Activated T-cell treated with anti-CD3 and anti-CD28 coated beads for 1 hour (primary cell): ENCODE data around the gene TPK1.
"Not testable (repeated sequence)": the region's sequence is repeated elsewhere in the genome, so short reads cannot be mapped to it uniquely, and the experiment has no call there.

Source experiments
- DNase-seq: peaks from one replicate; pipeline ENCODE4 v3.0.0-alpha.2; 2020; ENCODE audit warnings: low read depth

TPK1 gene

GRCh38 chr7:144822223-144822622 lies 13.6 kb downstream of the TPK1 start:
- DNase-seq: no peak

- DNase-seq: no peak
Observed at GRCh38 chr7:144821067-144821466, 14.8 kb downstream of the TPK1 start.

GRCh38 chr7:144820552-144820951 lies 15.3 kb downstream of the TPK1 start:
- no peak for DNase-seq

GRCh38 chr7:144819566-144819965 lies 16.3 kb downstream of the TPK1 start:
- no peak for DNase-seq

DNA sequence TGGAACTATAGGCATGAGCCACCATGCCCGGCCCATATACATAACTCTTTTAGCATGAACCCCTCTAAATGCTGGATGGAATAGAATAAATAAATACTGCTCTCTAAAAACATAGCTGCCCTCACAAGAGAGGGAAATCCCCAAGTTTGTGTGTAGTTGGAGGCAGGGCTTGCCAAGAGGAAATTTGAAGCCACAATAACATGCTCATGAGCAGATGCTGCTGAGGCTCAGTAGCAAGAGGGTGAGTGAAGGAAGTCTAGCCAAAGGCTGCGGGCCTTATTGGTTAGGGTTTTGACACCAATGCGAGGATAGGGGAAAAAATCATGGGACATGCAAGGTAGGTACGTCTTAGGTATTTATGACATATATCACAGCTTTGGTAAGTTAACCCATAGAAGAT lies 17.3 kb downstream of the TPK1 start:
- DNase-seq: peak; percentile 30

GRCh38 chr7:144817001-144817400 lies 18.9 kb downstream of the TPK1 start:
- no peak for DNase-seq

DNA sequence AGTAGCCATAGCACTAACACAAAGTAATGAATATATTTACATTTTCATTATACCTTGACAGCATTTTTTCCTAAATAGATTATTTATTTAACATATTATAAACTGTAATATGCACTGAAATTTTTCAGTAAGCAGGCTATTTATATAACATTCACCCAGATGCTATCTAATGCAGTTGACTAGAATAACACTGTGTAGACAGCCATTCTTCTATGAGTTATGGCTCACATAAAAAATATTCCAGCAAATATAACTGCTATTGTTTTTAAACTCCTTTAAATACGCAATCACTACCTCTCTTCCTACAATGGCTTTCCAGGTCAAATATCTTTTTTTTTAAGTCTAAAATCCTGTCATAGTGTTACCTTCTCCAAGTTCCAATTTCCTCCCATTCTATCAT lies 21.6 kb downstream of the TPK1 start:
- no peak for DNase-seq

DNA sequence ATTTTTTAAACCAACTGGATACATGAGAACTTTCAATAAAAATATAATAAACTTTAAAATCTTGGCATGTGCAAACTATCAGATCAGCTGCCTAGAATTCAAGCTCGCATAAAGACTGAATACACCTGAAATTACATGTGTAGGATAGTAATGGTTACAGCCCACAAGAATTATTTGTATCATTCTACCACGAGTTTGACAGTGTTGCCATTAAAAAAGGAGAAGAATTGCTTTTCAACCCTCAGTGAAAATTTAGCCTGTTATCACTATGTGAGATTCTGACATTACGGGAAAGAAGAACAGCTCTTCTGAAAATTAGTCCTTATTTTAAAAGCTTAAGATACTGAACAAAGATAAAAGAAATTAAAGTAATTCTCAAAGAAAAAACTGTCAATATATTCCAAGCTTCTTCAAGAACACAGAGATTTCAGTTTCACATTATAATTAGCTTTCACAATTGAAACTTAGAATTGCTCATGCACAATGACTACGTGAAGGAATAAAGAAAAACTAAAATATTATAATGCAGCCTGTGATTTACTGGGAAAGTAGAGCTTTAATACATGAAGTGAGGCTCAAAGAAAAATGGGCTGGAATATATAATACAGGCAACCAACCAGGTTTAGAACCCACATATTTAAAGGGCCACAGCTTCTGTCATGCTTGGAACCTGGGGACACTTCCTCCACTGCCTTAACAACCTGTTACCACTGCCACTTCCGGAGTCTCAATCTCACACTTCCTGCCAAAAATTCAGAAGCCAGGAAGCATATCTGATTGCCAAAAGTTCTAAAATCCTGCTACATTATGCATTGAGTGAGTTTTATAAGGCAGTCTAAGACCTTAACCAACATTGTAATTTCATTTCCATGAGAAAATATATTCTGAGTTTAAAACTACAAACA lies 23.2 kb downstream of the TPK1 start:
- no peak for DNase-seq

DNA sequence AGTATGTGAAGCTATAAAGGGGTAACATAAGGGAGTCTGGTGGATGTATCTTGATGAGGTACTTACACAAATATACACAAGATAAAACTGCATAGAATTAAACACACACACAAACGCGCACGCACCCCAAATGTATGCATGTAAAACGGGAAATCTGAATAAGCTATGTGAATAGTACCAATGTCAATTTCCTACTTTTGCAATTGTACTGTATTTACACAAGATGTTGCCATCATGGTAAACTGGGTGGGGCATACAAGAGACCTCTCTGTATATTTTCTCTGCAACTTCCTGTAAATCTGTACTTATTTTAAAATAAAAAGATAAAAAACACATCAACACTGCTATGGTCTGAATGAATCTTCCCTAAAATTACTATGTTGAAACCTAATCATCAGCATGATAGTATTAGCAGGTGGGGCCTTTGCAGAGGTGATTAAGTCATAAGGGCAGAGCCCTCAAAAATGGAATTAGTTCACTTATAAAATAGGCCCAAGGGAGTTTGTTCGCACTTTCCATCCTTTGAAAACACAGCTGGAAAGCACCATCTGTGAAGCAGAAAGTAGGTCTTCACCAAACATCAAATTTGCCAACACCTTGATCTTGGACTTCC lies 30.1 kb downstream of the TPK1 start:
- DNase-seq: no peak

- DNase-seq: not testable (repeated sequence)
Observed at GRCh38 chr7:144800678-144801436, 35.0 kb downstream of the TPK1 start.

- no peak for DNase-seq
Observed at GRCh38 chr7:144796919-144797318, 38.9 kb downstream of the TPK1 start.

- DNase-seq: no peak
Observed at GRCh38 chr7:144792050-144792449, 43.8 kb downstream of the TPK1 start.

GRCh38 chr7:144791488-144791887 lies 44.4 kb downstream of the TPK1 start:
- no peak for DNase-seq

DNA sequence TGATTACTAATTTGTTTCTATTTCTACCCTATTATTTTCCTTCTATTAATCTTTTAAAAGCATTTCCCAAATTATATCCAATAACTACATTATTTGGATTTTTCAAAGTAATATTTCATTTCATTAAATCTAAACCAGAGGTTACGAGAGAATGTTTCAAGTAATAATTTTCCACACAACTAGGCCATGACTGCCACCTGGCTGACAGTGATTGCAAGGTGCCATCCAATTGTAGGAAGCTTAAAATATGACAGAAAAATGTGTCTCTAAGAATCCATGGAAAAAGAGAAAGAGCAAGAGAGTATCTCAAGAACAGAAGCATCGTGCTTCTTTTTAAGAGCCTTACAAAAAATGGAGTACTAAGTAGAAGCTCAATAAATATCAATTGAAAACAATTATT lies 48.7 kb downstream of the TPK1 start:
- DNase-seq: no peak

DNA sequence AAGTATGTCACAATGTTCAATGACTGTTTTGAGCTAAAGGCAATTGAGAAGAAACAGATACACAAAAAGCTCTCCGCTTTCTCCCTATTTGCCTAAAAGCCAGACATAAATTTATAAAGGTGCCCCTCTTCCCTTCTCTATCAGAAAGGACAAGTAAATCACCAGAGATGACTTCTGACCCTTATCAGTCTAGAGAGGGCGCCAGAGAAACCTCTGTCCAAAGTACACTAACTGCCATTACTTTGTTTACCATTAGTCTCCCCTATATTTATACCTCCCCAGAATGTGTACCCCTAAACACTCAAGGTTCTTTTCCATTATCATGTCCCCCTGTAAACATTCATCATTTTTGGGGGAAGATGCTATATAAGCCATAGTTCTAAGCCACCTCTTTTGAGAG lies 49.3 kb downstream of the TPK1 start:
- DNase-seq: no peak

DNA sequence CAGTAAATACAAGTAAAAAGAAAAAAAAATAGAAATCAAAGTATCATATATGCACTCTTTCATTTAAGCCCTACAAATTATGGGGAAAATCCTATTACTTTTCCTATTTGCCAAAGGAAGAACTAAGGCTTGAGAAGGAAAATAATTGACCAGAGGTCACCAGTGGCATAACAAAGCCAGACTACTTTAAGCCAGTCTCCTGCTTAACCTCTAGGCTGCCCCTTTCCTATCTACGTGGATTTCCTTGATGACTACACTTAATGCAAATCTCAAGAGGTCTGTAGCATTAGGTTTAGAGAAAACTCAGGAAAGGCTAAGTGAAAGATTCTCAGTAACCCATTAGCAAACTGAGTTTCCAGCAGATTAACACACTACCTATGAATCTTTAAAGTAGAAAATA lies 49.8 kb downstream of the TPK1 start:
- no peak for DNase-seq

DNA sequence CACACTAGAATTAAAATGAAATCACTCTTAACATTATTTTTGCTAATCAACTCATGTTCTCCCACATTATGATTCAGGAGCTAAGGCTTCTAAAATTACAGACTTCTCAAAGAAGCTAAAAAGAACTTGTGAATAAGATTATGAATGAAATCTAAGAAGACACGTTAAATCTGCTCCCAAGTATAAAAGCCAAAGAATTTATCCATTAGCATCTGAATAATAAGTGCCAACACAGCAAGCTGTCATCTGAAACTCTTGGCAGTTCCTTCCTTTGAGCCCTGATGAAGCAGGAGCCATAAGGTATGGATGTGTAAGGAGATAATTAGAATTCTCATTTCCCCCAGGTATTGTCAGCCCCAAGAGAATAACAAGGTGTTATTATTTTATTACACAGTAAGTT lies 50.3 kb downstream of the TPK1 start:
- no peak for DNase-seq

DNA sequence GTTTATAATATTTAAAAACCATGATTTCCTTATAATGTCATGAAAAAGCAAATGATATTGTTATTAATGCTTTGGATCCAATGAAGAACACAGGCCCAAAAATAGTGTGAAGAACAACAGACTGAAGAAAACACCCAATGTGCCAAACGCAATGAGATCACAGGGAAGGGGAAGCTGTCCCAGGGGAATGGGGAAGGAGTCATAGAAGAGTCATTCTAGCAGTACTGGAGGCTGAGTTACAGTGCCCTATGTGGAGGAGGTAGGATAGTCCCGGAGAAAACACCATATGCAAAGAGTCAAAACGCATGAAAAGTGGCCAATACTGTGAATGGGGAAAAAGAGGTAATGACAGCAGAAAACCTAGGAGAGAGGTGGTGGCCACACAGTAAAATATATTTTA lies 50.9 kb downstream of the TPK1 start:
- DNase-seq: no peak

DNA sequence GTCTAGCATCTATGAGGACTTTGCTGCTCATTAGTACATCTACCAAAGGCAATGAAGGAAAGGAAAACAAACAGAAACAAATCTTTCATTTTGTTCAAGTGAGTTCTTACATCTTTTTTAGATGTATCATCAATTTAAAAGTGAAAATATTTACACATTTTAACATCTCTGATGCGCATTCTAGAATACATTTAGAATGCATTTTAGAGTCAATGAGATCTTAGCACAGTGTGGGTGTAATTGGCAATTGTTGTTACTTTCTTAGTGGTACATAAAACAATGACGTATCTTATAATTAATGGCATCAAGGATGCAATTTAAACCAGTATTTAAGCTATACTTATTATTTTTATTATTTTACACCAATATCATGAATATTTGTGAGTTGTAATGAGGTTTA lies 51.4 kb downstream of the TPK1 start:
- no peak for DNase-seq

DNA sequence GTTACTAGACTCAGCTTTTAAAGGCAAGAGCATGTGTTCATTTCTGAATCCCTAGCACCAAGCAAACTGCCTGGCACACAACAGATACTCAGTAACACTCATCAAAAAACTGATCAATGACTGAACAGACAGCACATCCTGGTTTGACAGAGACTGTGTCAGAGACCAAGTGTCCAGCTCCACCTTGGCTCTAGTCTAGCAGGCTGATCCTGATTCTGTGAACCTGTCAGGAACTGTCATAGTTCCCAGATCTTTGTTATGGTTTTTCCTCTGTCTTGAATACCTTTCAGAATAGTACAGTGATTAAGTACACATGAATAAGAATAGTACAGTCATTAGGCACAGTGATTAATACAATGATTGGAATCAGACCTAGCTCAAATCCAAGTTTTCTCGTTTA lies 53.0 kb downstream of the TPK1 start:
- no peak for DNase-seq

- no peak for DNase-seq
Observed at GRCh38 chr7:144780071-144780608, 55.7 kb downstream of the TPK1 start.

- not testable (repeated sequence) for DNase-seq
Observed at GRCh38 chr7:144777889-144778288, 58.0 kb downstream of the TPK1 start.
